ENCODE data around the gene DGKG.

The DGKG gene

DNA sequence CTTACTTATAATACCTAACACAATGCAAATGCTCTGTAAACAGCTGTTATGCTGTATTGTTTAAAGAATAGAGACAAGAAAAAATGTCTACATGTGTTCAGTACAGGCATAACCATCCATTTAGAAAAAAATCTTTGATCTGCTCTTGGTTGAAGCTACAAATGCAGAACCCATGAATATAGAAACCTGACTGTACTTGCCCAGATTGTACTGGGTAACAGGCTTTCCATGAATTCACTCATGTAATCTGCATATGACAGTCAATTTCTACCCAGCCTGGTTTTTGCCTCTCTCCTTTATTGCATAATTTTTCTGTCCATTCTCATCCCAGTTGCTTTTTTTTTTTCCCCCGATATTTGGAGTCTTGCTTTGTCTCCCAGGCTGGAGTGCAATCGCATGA, 190.5 kb downstream of the DGKG start:
- DNase-seq (ENCODE audit: low spot score) = no peak

DNA sequence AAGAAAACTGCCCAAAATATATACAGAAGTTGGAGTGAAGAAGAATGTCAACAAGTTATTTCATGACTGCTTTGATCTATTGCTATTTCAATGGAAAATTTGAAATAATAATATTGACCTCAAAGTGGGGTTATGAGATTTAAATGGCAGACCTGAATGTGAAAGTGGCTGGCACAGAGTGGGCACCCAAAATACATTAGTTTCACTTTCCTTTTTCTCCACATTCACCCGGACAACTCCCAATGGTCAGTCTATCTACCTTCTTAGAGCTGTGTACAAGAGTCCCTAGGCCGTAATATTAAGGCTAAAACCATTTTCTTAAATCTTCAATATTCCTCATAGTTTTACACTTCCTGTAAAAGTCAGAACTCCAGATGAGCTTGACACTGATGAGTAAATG, 191.5 kb downstream of the DGKG start:
- DNase-seq (ENCODE audit: low spot score) = no peak

DNA sequence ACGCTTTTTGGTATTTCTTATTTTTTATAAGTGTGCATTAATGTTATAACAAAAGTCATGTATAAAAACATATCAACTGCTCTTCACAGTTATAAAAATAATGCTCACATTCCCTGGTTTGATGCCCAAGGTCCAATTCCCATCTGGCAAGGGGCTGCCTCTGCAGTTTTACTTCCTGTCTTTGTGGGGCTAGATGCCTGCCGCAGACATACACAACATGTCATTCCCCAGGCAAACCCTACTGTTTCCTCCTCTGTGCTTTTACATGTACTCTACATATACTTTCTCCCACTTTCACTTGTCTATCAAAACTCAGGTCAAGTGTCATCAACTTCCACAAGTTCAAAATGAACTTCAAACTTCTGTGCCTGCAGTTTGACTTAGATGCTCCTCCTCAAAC, 192.7 kb downstream of the DGKG start:
- no peak for DNase-seq (ENCODE audit: low spot score)

GRCh38 chr3:186168976-186169375, 193.1 kb downstream of the DGKG start:
- DNase-seq (ENCODE audit: low spot score) = no peak

- DNase-seq (ENCODE audit: low spot score) = no peak
These were observed 194.2 kb downstream of the DGKG start for GRCh38 chr3:186167646-186168395.

GRCh38 chr3:186166491-186167288, 195.3 kb downstream of the DGKG start:
- DNase-seq (ENCODE audit: low spot score) = no peak

GRCh38 chr3:186166036-186166435, 196.0 kb downstream of the DGKG start:
- DNase-seq (ENCODE audit: low spot score) = no peak

DNA sequence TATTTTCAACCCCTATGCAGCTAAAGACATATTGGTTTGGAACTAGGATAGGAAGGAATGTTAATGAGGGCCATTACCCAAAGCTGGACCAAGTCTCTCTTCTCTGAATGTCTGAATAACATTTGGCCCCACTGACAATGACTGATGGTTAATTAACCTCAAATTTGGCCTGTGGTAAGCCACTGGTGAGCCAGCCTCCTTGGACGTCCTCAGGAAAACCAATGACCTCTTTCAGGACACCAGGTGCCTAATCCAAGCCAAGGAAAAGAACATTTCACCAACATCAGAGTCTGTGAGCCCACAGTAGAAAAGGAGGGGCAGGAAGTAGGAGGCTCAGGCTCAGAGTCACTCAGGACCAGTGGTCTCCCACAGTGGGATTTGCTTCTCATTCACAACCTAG, 196.7 kb downstream of the DGKG start:
- DNase-seq (ENCODE audit: low spot score) = no peak

- no peak for DNase-seq (ENCODE audit: low spot score)
These were observed 197.3 kb downstream of the DGKG start for GRCh38 chr3:186164696-186165095.

DNA sequence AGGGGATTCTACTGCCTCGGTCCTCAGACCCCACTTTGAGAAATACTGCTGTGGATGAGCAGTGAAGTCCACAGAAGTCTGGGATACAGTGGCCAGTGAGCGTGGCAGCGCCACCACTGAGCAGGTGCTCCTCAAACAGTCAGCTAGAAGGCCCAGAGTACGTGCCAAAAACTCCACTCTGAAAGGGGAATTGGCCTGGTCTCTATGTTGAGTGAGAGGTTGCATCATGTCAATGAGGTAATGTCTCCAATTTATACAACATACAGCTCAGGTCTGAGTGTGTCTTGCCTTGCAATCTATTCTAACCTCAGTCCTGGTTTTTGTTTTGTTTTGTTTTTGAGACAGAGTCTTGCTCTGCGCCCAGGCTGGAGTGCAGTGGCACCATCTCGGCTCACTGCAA, 199.8 kb downstream of the DGKG start:
- DNase-seq (ENCODE audit: low spot score) = no peak

GRCh38 chr3:186160691-186161243, 201.3 kb downstream of the DGKG start:
- DNase-seq (ENCODE audit: low spot score) = no peak

DNA sequence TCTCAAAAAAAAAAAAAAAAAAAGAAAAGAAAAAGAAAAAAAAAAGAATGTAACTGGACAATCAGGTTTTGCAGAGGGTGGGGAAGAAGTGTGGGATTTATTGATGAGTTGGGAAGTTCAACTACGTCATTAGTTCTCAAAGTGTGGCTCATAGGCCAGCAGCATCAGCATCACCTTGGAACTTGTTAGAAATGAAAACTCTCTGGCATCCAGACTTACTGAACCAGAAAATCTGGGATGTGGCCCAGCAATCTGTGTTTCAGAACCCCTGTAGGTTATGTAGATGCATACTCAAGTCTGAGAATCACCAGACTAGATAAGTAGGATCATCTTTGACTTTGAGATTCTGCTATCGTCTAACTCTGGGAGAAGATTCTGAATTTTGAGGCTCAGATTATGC, 207.4 kb downstream of the DGKG start:
- no peak for DNase-seq (ENCODE audit: low spot score)

GRCh38 chr3:186152889-186153292, 209.1 kb downstream of the DGKG start:
- no peak for DNase-seq (ENCODE audit: low spot score)

GRCh38 chr3:186152361-186152798, 209.7 kb downstream of the DGKG start:
- no peak for DNase-seq (ENCODE audit: low spot score)

GRCh38 chr3:186151077-186151971, 210.7 kb downstream of the DGKG start:
- DNase-seq (ENCODE audit: low spot score) = no peak

GRCh38 chr3:186150041-186150830, 211.8 kb downstream of the DGKG start:
- no peak for DNase-seq (ENCODE audit: low spot score)

DNA sequence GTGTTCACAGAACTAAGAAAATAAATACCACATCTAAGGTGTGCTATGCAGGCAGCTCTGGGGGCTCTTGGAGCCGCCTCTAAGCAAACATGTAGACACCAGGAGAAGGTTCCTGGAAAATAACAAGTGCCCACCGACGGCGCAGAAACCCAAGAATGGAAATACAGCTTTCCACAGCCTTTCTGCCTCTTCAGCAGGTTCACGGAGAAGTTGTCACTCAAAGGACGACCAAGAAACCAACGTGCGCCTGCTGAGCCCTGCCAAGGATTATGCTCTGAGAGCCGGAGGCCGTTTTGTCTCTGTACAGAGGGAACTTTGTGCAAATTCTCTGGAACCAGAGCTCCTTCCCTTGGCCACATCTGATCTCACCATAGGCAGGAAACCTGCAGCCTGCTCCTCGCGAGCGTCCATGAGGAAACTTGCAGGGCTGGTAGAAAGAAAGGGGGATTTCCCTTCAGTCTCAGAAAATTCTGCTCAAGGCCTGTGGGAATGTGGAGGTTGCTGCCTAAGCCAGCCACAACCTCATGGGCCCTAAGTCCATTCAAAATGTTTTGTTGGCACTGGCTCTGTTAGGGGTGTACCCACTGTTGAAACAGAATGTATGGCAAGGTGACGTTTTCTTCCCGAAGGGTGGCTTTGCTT, 212.6 kb downstream of the DGKG start:
- no peak for DNase-seq (ENCODE audit: low spot score)

GRCh38 chr3:186144257-186144656, 217.8 kb downstream of the DGKG start:
- no peak for DNase-seq (ENCODE audit: low spot score)

DNA sequence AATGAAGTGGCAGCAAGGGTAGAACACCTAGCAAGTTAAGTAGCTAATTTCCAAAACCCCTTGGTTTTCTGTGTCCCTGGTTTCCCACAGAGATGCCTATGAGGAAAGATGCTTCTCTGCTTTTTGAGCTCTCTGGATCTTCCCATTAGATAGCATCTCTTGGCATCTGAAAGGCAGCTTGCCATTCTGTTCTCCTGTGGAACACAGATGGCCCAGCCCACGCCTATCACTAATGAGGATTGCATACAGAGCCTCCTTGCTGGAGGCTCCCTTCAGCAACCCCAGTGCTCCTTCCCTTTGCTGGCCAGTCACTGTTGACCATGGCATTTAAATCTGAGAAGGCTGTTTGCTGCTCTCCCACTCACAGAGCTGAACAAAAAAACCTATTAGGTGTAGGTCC, 218.8 kb downstream of the DGKG start:
- DNase-seq (ENCODE audit: low spot score) = no peak

- no peak for DNase-seq (ENCODE audit: low spot score)
These were observed 219.6 kb downstream of the DGKG start for GRCh38 chr3:186142393-186142932.

- DNase-seq (ENCODE audit: low spot score) = no peak
These were observed 220.2 kb downstream of the DGKG start for GRCh38 chr3:186141790-186142189.
